Endodermal cell (in vitro differentiated cells): ENCODE data around the gene RGS7BP. TPM values are rescaled to one million over a fixed set of nuclear protein-coding genes. Genes with fewer than 3 reads are reported as not detected.

Experiments
- DNase-seq: peaks from one replicate; pipeline ENCODE4 v3.0.0-alpha.2; 2017
- H3K27ac ChIP-seq: 2 replicates; pipeline ENCODE4 v1.5.1; 2013; ENCODE audit warnings: mild to moderate bottlenecking, low read depth, low read length, moderate library complexity
- H3K27me3 ChIP-seq: 2 replicates; pipeline ENCODE4 v1.6.1; 2013; ENCODE audit warnings: mild to moderate bottlenecking, low read length, moderate library complexity; ENCODE audit not compliant: insufficient read depth, control insufficient read depth, poor library complexity, severe bottlenecking
- H3K36me3 ChIP-seq: 2 replicates; pipeline ENCODE4 v1.7.0; 2013; ENCODE audit warnings: mild to moderate bottlenecking, low read length, moderate library complexity; ENCODE audit not compliant: control insufficient read depth, insufficient read depth
- H3K4me1 ChIP-seq: one replicate; pipeline ENCODE4 v1.7.0; 2013; ENCODE audit warnings: low read length; ENCODE audit not compliant: control insufficient read depth, insufficient read depth
- H3K4me3 ChIP-seq: 2 replicates; pipeline ENCODE4 v1.5.1; 2013; ENCODE audit warnings: mild to moderate bottlenecking, low read length, moderate library complexity
- H3K9ac ChIP-seq: 2 replicates; pipeline ENCODE4 v1.6.1; 2013; ENCODE audit warnings: mild to moderate bottlenecking, low read length, moderate library complexity; ENCODE audit not compliant: poor library complexity, severe bottlenecking; ENCODE audit errors: extremely low read depth
- H3K9me3 ChIP-seq: 2 replicates; pipeline ENCODE4 v1.6.1; 2013; ENCODE audit warnings: mild to moderate bottlenecking, low read length, moderate library complexity; ENCODE audit not compliant: control insufficient read depth
- H3K27ac Mint-ChIP-seq: 2 replicates; pipeline ENCODE4 v1.8.0; 2020; ENCODE audit warnings: mixed read lengths
- H3K27me3 Mint-ChIP-seq: 2 replicates; pipeline ENCODE4 v1.8.0; 2021; ENCODE audit warnings: mild to moderate bottlenecking, mixed read lengths; ENCODE audit not compliant: insufficient read depth
- H3K36me3 Mint-ChIP-seq: 2 replicates; pipeline ENCODE4 v1.8.0; 2020; ENCODE audit warnings: low read depth, mixed read lengths
- H3K4me1 Mint-ChIP-seq: 2 replicates; pipeline ENCODE4 v1.8.0; 2020; ENCODE audit warnings: mixed read lengths
- H3K4me3 Mint-ChIP-seq: 2 replicates; pipeline ENCODE4 v1.8.0; 2020; ENCODE audit warnings: mild to moderate bottlenecking, moderate library complexity, mixed read lengths
- H3K9me3 Mint-ChIP-seq: 2 replicates; pipeline ENCODE4 v1.8.0; 2020; ENCODE audit warnings: mild to moderate bottlenecking, mixed read lengths
- CTCF ChIP-seq: fragments of 200-600 bp; sonication (generic); conservative IDR thresholded peaks from 2 replicates; pipeline ENCODE4 v1.5.0; 2021; ENCODE audit warnings: antibody characterized with exemption, mild to moderate bottlenecking
- WGBS, 2 experiments: methylation state at CpG; one replicate each; pipeline versions ENCODE4 v1.1.5 to v1.1.7; 2013; ENCODE audit warnings: missing lambda C conversion rate in 2 of 2, mixed read lengths in 1 of 2; ENCODE audit not compliant: insufficient coverage in 1 of 2, insufficient read length in 1 of 2; 5-methylcytosine and 5-hydroxymethylcytosine counted together
- total RNA-seq, 2 donors: library from RNA; stranded (reverse); fragmentation: NEBNext Ultra II Directional in 1 of 2; extraction: Animal tissue kit (Norgen Biotek cat#: 25700) in 1 of 2; gene quantifications; 2 replicates in 1 of 2; 3 replicates in 1 of 2; pipeline ENCODE4 v1.2.1, GENCODE V29; 2021

Gene RGS7BP
- total RNA-seq, 2 donors from 2014 or later = 1.5 to 2.3 TPM

- no peak overlapping the region for H3K27ac ChIP-seq
- no peaks in the 10 kb centered on the region for H3K36me3 ChIP-seq
- Mint-ChIP-seq H3K4me1 (peaks cover 8% of the 10 kb centered on the region), H3K27ac (no peak overlapping the region), H3K27me3 (peaks cover 30% of the 10 kb centered on the region), H3K9me3 (no peaks in the 10 kb centered on the region), H3K4me3 (no peak overlapping the region), H3K36me3 (no peaks in the 10 kb centered on the region)
- peaks cover 2% of the 10 kb centered on the region for H3K4me1 ChIP-seq
- no peak for DNase-seq
- WGBS, 2 experiments = 86 to 88% methylated on average over 3 to 5 of the region's 5 CpGs
- no peak overlapping the region for H3K4me3 ChIP-seq
- no peak for TF ChIP-seq CTCF
- H3K9me3 ChIP-seq = no peaks in the 10 kb centered on the region
- peaks cover 22% of the 10 kb centered on the region for H3K27me3 ChIP-seq
- H3K9ac ChIP-seq = no peak overlapping the region
These were observed 7.7 kb downstream of the RGS7BP start for GRCh38 chr5:64513492-64513891.

GRCh38 chr5:64514612-64515011 is 8.8 kb downstream of the RGS7BP start:
- 86 to 95% methylated on average over 1 of the region's 1 CpG for WGBS, 2 experiments
- Histone ChIP-seq H3K9ac (no peak overlapping the region), H3K27ac (no peak overlapping the region), H3K36me3 (no peaks in the 10 kb centered on the region), H3K9me3 (no peaks in the 10 kb centered on the region), H3K27me3 (peaks cover 12% of the 10 kb centered on the region), H3K4me3 (no peak overlapping the region), H3K4me1 (peaks cover 2% of the 10 kb centered on the region)
- Mint-ChIP-seq H3K4me3 (no peak overlapping the region), H3K27ac (no peak overlapping the region), H3K4me1 (peaks cover 8% of the 10 kb centered on the region), H3K36me3 (no peaks in the 10 kb centered on the region), H3K9me3 (no peaks in the 10 kb centered on the region), H3K27me3 (peaks cover 19% of the 10 kb centered on the region)
- no peak for DNase-seq
- no peak for TF ChIP-seq CTCF

- Histone ChIP-seq H3K36me3 (no peaks in the 10 kb centered on the region), H3K27ac (no peak overlapping the region), H3K9ac (no peak overlapping the region), H3K4me3 (no peak overlapping the region), H3K9me3 (no peaks in the 10 kb centered on the region), H3K27me3 (no peaks in the 10 kb centered on the region), H3K4me1 (peaks cover 2% of the 10 kb centered on the region)
- Mint-ChIP-seq H3K9me3 (no peaks in the 10 kb centered on the region), H3K4me3 (no peak overlapping the region), H3K27me3 (peaks cover 5% of the 10 kb centered on the region), H3K4me1 (peaks cover 8% of the 10 kb centered on the region), H3K27ac (no peak overlapping the region), H3K36me3 (no peaks in the 10 kb centered on the region)
- WGBS, 2 experiments = 90 to 95% methylated on average over 3 to 4 of the region's 4 CpGs
- DNase-seq = no peak
- TF ChIP-seq CTCF = no peak
These were observed 10.4 kb downstream of the RGS7BP start for GRCh38 chr5:64516216-64516615.
